Panc1 (cell line): ENCODE results near the gene MEIS2. TPM values are rescaled to one million over a fixed set of nuclear protein-coding genes. Genes with fewer than 3 reads are reported as not detected.

Experiments
- ATAC-seq: fragments of 200-7000 bp; cut with Tn5 transposase; 2 replicates; pipeline ENCODE4 v1.9.1; 2020; ENCODE audit warnings: mild to moderate bottlenecking, moderate library complexity
- BruUV-seq: library from RNA; stranded (reverse); fragments of 400-500 nt; replicated peaks from 2 replicates; lab custom pipeline; 2021; lab: Mats Ljungman, UMichigan
- CTCF ChIA-PET: fragments of 300-600 bp; sonication (Branson Sonifier 250); formaldehyde crosslinking; loops from one replicate; lab custom pipeline; 2022; ENCODE audit warnings: antibody characterized with exemption; lab: Charles Lee
- POLR2A ChIA-PET: fragments of 300-600 bp; sonication (Branson Sonifier 250); formaldehyde crosslinking; loops from one replicate; lab custom pipeline; 2022; ENCODE audit warnings: antibody characterized with exemption; lab: Charles Lee
- DNase-seq: peaks from one replicate; pipeline ENCODE4 v3.0.0-alpha.2; 2010; ENCODE audit warnings: low read depth, low spot score
- H3K27ac ChIP-seq: 2 replicates; pipeline ENCODE4 v1.5.1; 2011; ENCODE audit warnings: mild to moderate bottlenecking, low read length, inconsistent platforms
- H3K27me3 ChIP-seq: fragments of 200-500 bp; sonication (Bioruptor generic); 2 replicates; pipeline ENCODE4 v1.6.0; 2014; ENCODE audit warnings: low read length, inconsistent platforms; ENCODE audit not compliant: control insufficient read depth, insufficient read depth
- H3K36me3 ChIP-seq: fragments of 200-500 bp; sonication (Bioruptor generic); 2 replicates; pipeline ENCODE4 v1.5.1; 2014; ENCODE audit warnings: inconsistent platforms, mild to moderate bottlenecking, low read length, moderate library complexity; ENCODE audit not compliant: control insufficient read depth, insufficient read depth
- H3K4me1 ChIP-seq: 2 replicates; pipeline ENCODE4 v1.5.1; 2011; ENCODE audit warnings: inconsistent platforms, mild to moderate bottlenecking, low read length, moderate library complexity; ENCODE audit not compliant: control insufficient read depth, insufficient read depth
- H3K4me3 ChIP-seq, 2 experiments: 2 replicates each; pipeline ENCODE4 v1.5.1; 2011 to 2012; ENCODE audit warnings: low read depth in 2 of 2, low read length in 2 of 2, mild to moderate bottlenecking in 2 of 2, inconsistent platforms in 1 of 2, moderate library complexity in 1 of 2
- H3K9me3 ChIP-seq: fragments of 200-500 bp; sonication (Bioruptor generic); 2 replicates; pipeline ENCODE4 v1.5.1; 2014; ENCODE audit warnings: low read depth, mild to moderate bottlenecking, inconsistent platforms, low read length, moderate library complexity; ENCODE audit not compliant: control insufficient read depth, insufficient read depth
- POLR2AphosphoS5 ChIP-seq: IDR thresholded peaks from 2 replicates; pipeline ENCODE4 v1.6.1; 2012; ENCODE audit warnings: mild to moderate bottlenecking, low read depth, low read length, moderate library complexity
- SIN3A ChIP-seq: IDR thresholded peaks from 2 replicates; pipeline ENCODE4 v1.6.1; 2012; ENCODE audit warnings: low read depth, mild to moderate bottlenecking, low read length, moderate library complexity, borderline replicate concordance; ENCODE audit not compliant: insufficient read depth
- TCF7L2 ChIP-seq: IDR thresholded peaks from 2 replicates; pipeline ENCODE4 v1.6.1; 2011; ENCODE audit warnings: mild to moderate bottlenecking, low read depth, low read length, inconsistent platforms
- in situ Hi-C: cut with HindIII; loops from 2 replicates; pipeline ENCODE4 v1.10.0; 2016; ENCODE audit warnings: low sequenced_read_pairs, low pct_unique_long_range_greater_than_20kb
- intact Hi-C: fragments of 100-400 bp; cut with micrococcal nuclease; formaldehyde crosslinking; loops from one replicate; pipeline ENCODE4 v1.10.0; 2022; ENCODE audit not compliant: unreplicated experiment
- total RNA-seq: library from RNA; stranded (reverse); gene quantifications from one replicate; pipeline ENCODE4 v1.2.1, GENCODE V29; 2021; ENCODE audit not compliant: unreplicated experiment
- TF ChIP-seq, protein P1 (sequence below), 2 experiments: IDR thresholded peaks; 2 replicates each; pipeline ENCODE4 v1.6.1; 2011 to 2012; ENCODE audit warnings: low read depth in 2 of 2, control low read depth in 1 of 2, low read length in 1 of 2, mild to moderate bottlenecking in 1 of 2, moderate library complexity in 1 of 2; ENCODE audit not compliant: insufficient read depth in 1 of 2
- TF ChIP-seq, protein P2 (sequence below): fragments of 450-650 bp; IDR thresholded peaks from 2 replicates; pipeline ENCODE4 v1.5.1; 2017; ENCODE audit warnings: mild to moderate bottlenecking

The MEIS2 gene
- total RNA-seq, 1 experiment from 2014 or later: 9.3 TPM

DNA sequence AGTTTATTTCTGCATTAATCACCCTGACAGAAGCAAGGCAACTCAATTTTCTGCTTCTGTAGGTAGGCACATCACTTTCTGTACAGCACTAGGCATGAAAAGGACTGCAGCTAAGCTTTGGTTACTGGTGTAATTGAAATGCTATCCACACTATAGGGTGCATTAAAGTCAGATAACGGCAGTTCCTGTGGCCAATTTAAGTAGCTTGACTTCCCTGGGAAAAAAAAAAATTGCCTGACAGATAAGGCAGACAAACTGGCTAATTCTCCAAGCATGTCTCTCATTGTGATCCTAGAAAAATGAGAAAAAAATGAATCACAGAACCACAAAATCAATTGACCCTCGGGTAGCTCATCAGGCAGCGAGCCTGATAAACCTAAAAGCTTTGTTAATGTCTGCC lies 151.4 kb downstream of the MEIS2 start:
- H3K36me3 ChIP-seq: no peaks in the 10 kb centered on the region
- H3K27me3 ChIP-seq: no peaks in the 10 kb centered on the region
- in situ Hi-C loops (no loop called here), intact Hi-C loops (no loop called here)
- no peak overlapping the region for H3K4me3 ChIP-seq
- H3K27ac ChIP-seq: no peak overlapping the region
- ChIA-PET CTCF (no interaction called here), POLR2A (no interaction called here)
- no peak for DNase-seq
- no peak for TF ChIP-seq TCF7L2
- TF ChIP-seq SIN3A: no peak
- TF ChIP-seq, protein P1, sequence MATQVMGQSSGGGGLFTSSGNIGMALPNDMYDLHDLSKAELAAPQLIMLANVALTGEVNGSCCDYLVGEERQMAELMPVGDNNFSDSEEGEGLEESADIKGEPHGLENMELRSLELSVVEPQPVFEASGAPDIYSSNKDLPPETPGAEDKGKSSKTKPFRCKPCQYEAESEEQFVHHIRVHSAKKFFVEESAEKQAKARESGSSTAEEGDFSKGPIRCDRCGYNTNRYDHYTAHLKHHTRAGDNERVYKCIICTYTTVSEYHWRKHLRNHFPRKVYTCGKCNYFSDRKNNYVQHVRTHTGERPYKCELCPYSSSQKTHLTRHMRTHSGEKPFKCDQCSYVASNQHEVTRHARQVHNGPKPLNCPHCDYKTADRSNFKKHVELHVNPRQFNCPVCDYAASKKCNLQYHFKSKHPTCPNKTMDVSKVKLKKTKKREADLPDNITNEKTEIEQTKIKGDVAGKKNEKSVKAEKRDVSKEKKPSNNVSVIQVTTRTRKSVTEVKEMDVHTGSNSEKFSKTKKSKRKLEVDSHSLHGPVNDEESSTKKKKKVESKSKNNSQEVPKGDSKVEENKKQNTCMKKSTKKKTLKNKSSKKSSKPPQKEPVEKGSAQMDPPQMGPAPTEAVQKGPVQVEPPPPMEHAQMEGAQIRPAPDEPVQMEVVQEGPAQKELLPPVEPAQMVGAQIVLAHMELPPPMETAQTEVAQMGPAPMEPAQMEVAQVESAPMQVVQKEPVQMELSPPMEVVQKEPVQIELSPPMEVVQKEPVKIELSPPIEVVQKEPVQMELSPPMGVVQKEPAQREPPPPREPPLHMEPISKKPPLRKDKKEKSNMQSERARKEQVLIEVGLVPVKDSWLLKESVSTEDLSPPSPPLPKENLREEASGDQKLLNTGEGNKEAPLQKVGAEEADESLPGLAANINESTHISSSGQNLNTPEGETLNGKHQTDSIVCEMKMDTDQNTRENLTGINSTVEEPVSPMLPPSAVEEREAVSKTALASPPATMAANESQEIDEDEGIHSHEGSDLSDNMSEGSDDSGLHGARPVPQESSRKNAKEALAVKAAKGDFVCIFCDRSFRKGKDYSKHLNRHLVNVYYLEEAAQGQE (IDR thresholded peaks at IDR 0.05; ENCODE audit: insufficient read depth in 1 of 2, low read depth in 2 of 2, low read length in 1 of 2): no peak
- TF ChIP-seq, protein P2, sequence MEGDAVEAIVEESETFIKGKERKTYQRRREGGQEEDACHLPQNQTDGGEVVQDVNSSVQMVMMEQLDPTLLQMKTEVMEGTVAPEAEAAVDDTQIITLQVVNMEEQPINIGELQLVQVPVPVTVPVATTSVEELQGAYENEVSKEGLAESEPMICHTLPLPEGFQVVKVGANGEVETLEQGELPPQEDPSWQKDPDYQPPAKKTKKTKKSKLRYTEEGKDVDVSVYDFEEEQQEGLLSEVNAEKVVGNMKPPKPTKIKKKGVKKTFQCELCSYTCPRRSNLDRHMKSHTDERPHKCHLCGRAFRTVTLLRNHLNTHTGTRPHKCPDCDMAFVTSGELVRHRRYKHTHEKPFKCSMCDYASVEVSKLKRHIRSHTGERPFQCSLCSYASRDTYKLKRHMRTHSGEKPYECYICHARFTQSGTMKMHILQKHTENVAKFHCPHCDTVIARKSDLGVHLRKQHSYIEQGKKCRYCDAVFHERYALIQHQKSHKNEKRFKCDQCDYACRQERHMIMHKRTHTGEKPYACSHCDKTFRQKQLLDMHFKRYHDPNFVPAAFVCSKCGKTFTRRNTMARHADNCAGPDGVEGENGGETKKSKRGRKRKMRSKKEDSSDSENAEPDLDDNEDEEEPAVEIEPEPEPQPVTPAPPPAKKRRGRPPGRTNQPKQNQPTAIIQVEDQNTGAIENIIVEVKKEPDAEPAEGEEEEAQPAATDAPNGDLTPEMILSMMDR: no peak
- TF ChIP-seq POLR2AphosphoS5: no peak
- H3K9me3 ChIP-seq: no peaks in the 10 kb centered on the region
- no TSS peak for BruUV-seq
- ATAC-seq: no peak
- no peaks in the 10 kb centered on the region for H3K4me1 ChIP-seq

DNA sequence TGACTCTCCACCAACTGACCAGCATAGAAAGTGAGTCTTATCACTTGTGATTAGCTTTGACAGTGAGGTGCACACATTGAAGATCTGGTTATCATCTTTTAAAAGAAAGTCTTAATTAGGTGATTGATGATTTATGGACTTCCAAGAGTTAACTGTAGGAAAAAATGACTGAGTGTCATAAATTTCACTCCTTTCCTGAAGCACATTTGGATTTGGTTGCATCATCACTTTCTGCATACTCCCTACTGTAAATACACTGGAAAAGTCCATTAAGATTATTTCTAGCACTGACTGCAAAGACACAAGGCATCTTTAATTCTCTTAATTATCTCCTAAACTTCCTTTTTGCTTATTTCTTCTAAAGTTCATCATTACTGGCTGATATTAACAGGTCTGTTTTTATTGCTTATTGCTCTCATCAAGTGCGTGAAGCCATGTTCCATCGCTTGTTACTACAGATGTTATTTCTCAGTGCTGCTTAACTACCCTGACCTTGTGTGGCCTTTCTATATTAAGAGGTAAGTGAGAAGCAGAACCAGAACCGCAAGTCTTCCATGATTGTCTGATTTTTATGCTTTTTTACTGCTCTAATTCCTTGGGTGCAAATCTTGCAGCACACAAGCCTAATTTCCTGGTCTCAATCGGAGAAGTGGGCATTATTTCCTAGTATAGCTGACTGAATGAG lies 153.2 kb downstream of the MEIS2 start:
- H3K27ac ChIP-seq: no peak overlapping the region
- no peak overlapping the region for H3K4me3 ChIP-seq
- in situ Hi-C loops (no loop called here), intact Hi-C loops (no loop called here)
- no peaks in the 10 kb centered on the region for H3K36me3 ChIP-seq
- ATAC-seq (no peak), DNase-seq (no peak)
- ChIA-PET POLR2A (no interaction called here), CTCF (no interaction called here)
- H3K27me3 ChIP-seq: no peaks in the 10 kb centered on the region
- TF ChIP-seq TCF7L2 (no peak), SIN3A (no peak), POLR2AphosphoS5 (no peak)
- TF ChIP-seq, protein P2: no peak
- TF ChIP-seq, protein P1 (IDR thresholded peaks at IDR 0.05; ENCODE audit: insufficient read depth in 1 of 2, low read depth in 2 of 2, low read length in 1 of 2): no peak
- BruUV-seq: no TSS peak
- no peaks in the 10 kb centered on the region for H3K9me3 ChIP-seq
- H3K4me1 ChIP-seq: no peaks in the 10 kb centered on the region
